Inflammatory macrophage treated with lipopolysaccharide for 4 hours (primary cell): ENCODE results near the gene ERBB3.

Source experiments
- DNase-seq: peaks from one replicate; pipeline ENCODE4 v3.0.0-alpha.2; 2020

Gene ERBB3

DNA sequence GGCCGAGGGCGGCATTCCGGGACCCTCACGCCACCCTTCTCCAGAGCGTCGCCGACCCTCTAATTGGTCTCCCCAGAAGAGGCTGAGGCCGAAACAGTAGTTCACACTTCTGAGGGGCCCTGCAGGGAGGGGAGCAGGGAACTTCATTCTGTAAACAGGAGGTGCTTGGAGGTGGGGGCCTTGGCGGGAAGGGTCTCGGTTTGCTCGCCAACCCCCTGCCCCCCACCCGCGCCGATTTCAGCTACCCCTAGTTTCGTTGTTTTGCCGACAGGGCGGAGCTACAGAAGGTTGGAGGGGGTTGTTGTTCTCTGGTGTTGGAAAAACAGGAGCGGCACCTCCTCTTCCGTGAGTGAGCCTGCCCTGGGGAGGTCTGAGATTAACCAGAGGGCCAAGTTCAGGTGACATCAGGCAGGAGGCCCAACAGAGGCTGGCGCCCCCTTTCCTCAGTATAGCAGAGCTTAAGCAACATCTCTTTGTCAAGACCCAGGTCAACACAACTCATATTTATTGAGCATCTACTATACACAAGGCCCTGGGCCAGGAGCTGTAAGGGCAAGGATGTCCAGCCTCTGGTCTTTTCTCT is 682 bp downstream of the ERBB3 start:
- no peak for DNase-seq

DNA sequence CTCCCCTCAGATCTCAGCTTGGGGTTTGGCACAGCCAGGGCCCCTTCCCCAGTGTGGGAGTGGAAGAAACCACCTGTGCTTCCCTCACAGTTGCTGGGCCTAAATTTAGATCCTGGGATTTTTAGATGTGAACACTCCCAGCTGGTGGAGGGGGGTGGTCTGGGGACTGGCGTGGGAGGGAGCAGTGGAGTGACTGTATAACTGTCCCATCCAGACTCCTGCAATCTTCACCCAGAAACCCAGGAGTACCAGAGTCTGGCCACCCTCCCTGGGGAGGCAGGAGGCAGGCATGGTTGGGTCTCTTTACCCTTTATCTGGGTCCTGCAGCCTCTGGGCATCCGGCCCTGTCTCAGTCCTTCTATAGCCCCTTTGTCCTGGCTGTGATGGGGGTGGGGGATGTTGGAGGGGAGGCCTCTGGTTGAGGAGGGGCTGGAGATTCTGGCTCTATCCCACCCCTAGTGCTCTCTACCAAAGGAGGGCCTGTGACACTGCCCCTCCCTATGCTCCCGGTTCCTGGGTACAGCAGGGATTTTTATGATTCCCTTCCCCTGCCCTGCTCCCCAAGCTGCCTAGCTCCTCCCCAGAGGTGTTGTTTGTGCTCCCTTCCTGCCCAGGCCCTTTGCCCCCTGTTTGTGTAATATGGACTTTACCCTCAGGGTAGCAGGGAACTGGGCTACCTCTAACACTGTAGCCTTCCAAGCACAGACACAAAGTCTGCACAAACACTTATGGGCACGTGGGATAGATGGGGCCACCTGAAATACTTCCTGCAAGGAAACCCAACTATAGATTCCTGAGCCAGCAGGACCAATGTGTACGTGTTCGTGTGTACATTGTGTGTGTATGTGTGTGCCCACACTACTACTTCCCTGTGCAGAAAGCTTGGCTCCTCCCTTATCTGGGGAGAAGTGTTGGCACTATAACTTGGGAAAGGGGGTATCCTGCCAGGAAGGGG is 1.7 kb downstream of the ERBB3 start:
- no peak for DNase-seq

- no peak for DNase-seq
These were observed 2.4 kb downstream of the ERBB3 start for GRCh38 chr12:56082382-56082781.

DNA sequence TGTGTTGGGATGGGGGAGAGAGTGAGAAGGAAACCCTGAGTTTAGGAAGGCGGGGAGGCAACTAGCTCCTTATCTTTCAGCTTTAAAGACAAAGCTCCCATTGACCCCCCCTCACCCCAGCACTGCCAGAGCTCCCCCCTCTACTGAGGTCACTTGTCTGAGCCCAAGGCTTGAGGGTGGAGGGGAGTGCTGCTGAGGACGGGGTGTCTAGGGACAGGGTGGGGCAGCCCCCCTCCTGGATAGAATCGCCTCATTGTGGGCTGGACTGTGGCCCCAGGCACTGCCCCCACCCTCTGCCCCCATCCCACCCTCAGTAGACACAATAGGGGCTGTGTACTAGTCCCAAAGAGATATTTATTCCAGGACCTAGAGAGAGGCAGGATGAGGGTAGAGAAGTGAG is 3.0 kb downstream of the ERBB3 start:
- DNase-seq: no peak

DNA sequence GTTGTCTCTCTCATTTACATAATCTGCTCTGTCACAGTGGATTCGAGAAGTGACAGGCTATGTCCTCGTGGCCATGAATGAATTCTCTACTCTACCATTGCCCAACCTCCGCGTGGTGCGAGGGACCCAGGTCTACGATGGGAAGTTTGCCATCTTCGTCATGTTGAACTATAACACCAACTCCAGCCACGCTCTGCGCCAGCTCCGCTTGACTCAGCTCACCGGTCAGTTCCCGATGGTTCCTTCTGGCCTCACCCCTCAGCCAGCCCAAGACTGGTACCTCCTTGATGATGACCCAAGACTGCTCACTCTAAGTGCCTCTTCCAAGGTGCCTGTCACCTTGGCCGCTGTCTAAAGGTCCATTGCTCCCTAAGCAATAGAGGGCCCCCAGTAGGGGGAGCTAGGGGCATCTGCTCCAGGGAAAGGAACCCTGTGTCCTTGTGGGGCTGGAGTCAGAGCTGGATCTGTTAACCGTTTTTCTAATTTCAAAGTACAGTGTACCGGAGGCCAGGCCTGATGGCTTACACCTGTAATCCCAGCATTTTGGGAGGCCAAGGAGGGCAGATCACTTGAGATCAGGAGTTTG is 5.1 kb downstream of the ERBB3 start:
- peak; percentile 42 for DNase-seq

GRCh38 chr12:56086096-56086495 is 6.1 kb downstream of the ERBB3 start:
- no peak for DNase-seq

- no peak for DNase-seq
These were observed 6.6 kb downstream of the ERBB3 start for GRCh38 chr12:56086608-56087007.

DNA sequence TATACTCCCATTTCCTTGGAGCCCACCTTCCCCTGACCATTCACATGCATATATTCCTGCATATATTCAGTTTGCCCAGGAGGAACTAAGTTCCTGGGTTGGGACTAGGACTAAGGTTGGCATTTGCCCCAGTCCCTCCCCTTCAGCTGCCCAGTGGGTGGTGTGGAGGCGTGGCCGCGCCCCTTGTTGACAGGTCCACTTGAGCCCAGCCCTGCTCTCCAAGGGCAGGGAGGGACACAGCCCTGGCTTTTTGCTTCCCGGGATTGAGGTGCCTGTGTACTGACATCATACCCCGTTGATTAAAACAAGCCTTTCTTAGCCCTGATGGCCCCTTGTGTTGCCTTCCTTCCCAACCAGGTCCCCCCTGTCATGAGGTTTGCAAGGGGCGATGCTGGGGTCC is 7.3 kb downstream of the ERBB3 start:
- peak; percentile 15 for DNase-seq

GRCh38 chr12:56097738-56098137 is 17.8 kb downstream of the ERBB3 start:
- no peak for DNase-seq

GRCh38 chr12:56098592-56098991 is 18.6 kb downstream of the ERBB3 start:
- no peak for DNase-seq

DNA sequence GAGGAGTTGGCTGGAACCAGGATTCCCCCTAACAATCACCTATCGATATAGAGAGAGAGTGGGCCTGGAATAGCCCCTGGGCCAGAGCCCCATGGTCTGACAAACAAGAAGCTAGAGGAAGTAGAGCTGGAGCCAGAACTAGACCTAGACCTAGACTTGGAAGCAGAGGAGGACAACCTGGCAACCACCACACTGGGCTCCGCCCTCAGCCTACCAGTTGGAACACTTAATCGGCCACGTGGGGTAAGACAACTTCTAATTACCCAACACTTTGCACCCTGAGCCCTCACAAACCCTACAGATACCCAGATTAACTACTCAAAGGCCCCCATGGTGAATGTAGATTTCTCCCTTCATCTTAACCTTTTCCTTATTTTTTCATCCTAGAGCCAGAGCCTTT is 19.8 kb downstream of the ERBB3 start:
- DNase-seq: no peak

- no peak for DNase-seq
These were observed 21.1 kb downstream of the ERBB3 start for GRCh38 chr12:56101045-56101444.

GRCh38 chr12:56102683-56103065 is 22.7 kb downstream of the ERBB3 start:
- no peak for DNase-seq

DNA sequence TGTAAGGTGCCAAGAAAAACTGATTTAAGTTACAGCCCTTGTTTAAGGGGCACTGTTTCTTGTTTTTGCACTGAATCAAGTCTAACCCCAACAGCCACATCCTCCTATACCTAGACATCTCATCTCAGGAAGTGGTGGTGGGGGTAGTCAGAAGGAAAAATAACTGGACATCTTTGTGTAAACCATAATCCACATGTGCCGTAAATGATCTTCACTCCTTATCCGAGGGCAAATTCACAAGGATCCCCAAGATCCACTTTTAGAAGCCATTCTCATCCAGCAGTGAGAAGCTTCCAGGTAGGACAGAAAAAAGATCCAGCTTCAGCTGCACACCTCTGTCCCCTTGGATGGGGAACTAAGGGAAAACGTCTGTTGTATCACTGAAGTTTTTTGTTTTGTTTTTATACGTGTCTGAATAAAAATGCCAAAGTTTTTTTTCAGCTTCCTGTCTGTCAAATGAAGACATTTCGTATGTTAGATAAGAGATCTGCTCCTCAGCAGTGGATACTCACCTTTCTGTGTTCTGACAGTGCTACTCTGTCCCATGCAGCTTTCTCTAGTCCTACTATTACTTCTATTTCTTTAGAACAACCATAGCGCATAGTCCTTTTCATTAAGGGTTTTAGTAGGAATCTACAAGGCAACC is 23.2 kb downstream of the ERBB3 start:
- DNase-seq: no peak

DNA sequence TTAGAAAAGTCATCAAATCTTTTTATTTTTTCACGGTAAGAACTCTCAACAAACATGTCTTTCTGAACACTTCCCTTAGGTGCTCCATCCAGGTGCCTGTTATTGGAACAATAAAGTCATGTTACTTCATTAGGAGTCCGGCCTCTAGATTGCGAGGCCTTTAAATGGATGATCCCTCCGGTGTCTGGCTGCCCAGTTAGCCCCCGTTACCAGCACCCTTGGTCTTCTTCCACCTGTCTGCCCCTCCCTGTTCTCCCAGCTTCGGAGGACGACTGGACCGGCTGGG is 23.8 kb downstream of the ERBB3 start:
- no peak for DNase-seq

- DNase-seq: peak; percentile 100
These were observed 24.3 kb downstream of the ERBB3 start, which contains the start of gene PA2G4 for GRCh38 chr12:56104109-56104814. TSS of gene PA2G4 (plus strand) at chr12:56104559. CDS start at chr12:56104738, 179 bp downstream.

DNA sequence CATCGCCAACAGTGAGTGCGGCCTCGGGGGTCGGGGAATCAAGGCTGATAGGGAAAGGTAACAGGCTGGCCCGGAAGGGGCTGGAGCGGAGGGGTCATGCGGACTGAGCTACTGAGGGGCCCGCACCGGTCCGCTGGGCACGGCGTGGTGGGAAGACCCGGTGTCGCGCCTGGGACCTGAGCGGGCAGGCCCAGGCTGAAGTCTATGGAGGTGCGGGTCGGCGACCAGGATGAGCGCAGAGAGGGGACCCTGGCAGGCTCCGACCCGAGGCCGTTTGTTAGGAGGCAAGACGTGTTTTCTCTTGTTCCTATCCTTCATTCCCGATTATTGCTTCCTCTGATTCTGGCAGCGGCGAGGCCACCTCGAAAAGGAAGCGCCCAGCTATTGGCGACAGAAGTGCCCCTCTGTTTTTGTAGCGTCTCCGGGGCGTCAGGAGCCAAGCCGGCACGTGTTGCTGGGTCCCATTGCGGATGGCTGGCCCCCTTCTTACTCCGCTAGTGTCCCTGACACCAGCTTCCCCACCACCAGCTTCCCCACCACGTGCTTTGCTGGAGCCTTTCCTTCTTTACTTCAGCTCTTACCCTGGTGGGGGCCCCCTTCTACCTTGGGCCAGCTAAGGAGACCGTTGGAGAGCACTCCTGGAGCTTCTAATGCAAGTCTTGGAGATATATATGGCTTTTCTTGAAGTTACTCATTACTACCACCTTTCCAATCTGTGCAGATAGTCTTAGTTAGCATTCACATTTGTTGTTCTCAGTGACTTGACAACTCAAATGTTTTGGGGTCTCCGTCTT is 25.0 kb downstream of the ERBB3 start:
- peak; percentile 28 for DNase-seq

GRCh38 chr12:56105609-56105902 is 25.6 kb downstream of the ERBB3 start:
- DNase-seq: no peak

GRCh38 chr12:56107242-56107641 is 27.3 kb downstream of the ERBB3 start:
- no peak for DNase-seq

- DNase-seq: no peak
These were observed 30.6 kb downstream of the ERBB3 start for GRCh38 chr12:56110571-56110970.

DNA sequence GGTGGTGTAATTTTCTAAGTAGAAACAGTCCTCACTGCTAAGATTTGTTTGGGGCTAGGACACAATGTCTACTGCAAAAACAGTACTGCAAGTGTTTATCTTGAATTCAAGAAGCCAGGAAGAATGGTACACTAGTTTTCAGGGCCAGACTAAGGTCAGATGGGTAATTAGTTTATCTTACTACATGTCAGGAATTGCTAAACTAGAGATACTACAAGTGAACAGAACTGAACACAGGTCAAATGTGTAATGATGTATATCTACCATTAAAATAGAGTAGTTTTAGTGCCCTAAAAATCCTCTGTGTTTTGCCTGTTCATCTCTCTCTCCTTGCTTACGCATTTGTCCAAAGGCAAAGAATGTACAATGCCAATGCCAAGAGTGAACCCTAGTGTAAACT is 34.1 kb downstream of the ERBB3 start:
- no peak for DNase-seq

DNA sequence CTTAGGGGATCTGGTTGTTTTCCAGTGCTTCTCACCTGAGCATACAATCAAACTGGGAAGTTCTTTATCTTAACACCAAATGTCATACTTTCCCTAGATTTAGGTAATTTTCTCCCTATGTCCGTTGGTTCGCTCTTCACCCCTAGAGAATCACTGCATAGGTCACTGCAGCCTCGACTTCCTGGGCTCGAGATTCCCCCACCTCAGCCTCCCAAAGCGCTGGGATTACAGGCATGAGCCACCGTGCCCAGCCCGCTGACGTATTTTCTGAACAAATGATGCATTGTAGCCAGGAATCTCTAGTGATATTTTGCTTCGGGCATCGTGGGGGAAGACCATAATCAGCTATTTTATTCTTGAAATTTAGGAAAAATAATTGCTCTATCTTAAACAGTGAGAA is 35.4 kb downstream of the ERBB3 start:
- no peak for DNase-seq
